ENCODE measurements around the gene KIF5C.

- TF ChIP-seq EZH2phosphoT487 (IDR thresholded peaks at IDR 0.05; ENCODE audit: insufficient read depth, low read depth) (no peak), EZH2 (IDR thresholded peaks at IDR 0.05; ENCODE audit: insufficient read depth, poor library complexity, severe bottlenecking) (no peak)
Measured at GRCh38 chr2:148953426-148953825, 78.4 kb downstream of the KIF5C start.

All from GM23248 (cell line).